MM.1S (cell line): ENCODE data around the gene ARAP2.

ENCODE experiments used
- DNase-seq: peaks from one replicate; pipeline ENCODE4 v3.0.0-alpha.2; 2015
- H2AFZ ChIP-seq: fragments of 300-600 bp; sonication (generic); 2 replicates; pipeline ENCODE4 v1.6.0; 2016; ENCODE audit warnings: antibody characterized with exemption, low read length
- H3F3A ChIP-seq: fragments of 300-600 bp; sonication (generic); 2 replicates; pipeline ENCODE4 v1.6.1; 2016; ENCODE audit warnings: mild to moderate bottlenecking, antibody characterized with exemption, low read length, moderate library complexity, mixed read lengths; ENCODE audit not compliant: insufficient read depth
- H3K27ac ChIP-seq: fragments of 300-600 bp; sonication (generic); 2 replicates; pipeline ENCODE4 v1.5.1; 2016; ENCODE audit warnings: mild to moderate bottlenecking, low read length
- H3K27me3 ChIP-seq: fragments of 300-600 bp; sonication (generic); replicated peaks from 2 replicates; pipeline ENCODE4 v1.6.0; 2016; ENCODE audit warnings: low read length; ENCODE audit not compliant: insufficient read depth
- H3K36me3 ChIP-seq: fragments of 300-600 bp; sonication (generic); replicated peaks from 2 replicates; pipeline ENCODE4 v1.6.1; 2016; ENCODE audit warnings: mild to moderate bottlenecking, low read length, mixed read lengths; ENCODE audit not compliant: insufficient read depth
- H3K4me1 ChIP-seq: fragments of 300-600 bp; sonication (generic); 2 replicates; pipeline ENCODE4 v1.6.1; 2016; ENCODE audit warnings: low read length, mixed read lengths
- H3K4me2 ChIP-seq: fragments of 300-600 bp; sonication (generic); 2 replicates; pipeline ENCODE4 v1.6.0; 2016; ENCODE audit warnings: low read depth, low read length
- H3K4me3 ChIP-seq: fragments of 300-600 bp; sonication (generic); 2 replicates; pipeline ENCODE4 v1.5.1; 2016; ENCODE audit warnings: low read length, mixed read lengths
- H3K79me2 ChIP-seq: fragments of 300-600 bp; sonication (generic); 2 replicates; pipeline ENCODE4 v1.6.1; 2016; ENCODE audit warnings: mixed run types, low read length, mixed read lengths
- H3K9ac ChIP-seq: fragments of 300-600 bp; sonication (generic); 2 replicates; pipeline ENCODE4 v1.6.1; 2016; ENCODE audit warnings: low read length, mixed read lengths
- H3K9me2 ChIP-seq: fragments of 300-600 bp; sonication (generic); replicated peaks from 2 replicates; pipeline ENCODE4 v1.6.1; 2016; ENCODE audit warnings: mild to moderate bottlenecking, low read length, mixed read lengths; ENCODE audit not compliant: insufficient read depth
- H3K9me3 ChIP-seq: fragments of 300-600 bp; sonication (generic); replicated peaks from 2 replicates; pipeline ENCODE4 v1.6.1; 2016; ENCODE audit warnings: mild to moderate bottlenecking, low read length, mixed read lengths; ENCODE audit not compliant: insufficient read depth
- H4K20me1 ChIP-seq: fragments of 300-600 bp; sonication (generic); 2 replicates; pipeline ENCODE4 v1.6.1; 2016; ENCODE audit warnings: mild to moderate bottlenecking, low read length, moderate library complexity, mixed read lengths; ENCODE audit not compliant: insufficient read depth
- EZH2 ChIP-seq: fragments of 300-600 bp; sonication (generic); optimal IDR thresholded peaks from 2 replicates; pipeline ENCODE3; 2017; ENCODE audit warnings: low read depth, mild to moderate bottlenecking, antibody characterized with exemption, low read length, mixed read lengths
- EZH2phosphoT487 ChIP-seq: fragments of 300-600 bp; sonication (generic); IDR thresholded peaks from 2 replicates; pipeline ENCODE4 v1.6.1; 2018; ENCODE audit warnings: antibody characterized with exemption, low read length
- TF ChIP-seq, protein P1 (sequence below): fragments of 300-600 bp; sonication (generic); IDR thresholded peaks from 2 replicates; pipeline ENCODE4 v1.5.1; 2016; ENCODE audit warnings: antibody characterized with exemption, low read length, mixed read lengths

ARAP2 gene

DNA sequence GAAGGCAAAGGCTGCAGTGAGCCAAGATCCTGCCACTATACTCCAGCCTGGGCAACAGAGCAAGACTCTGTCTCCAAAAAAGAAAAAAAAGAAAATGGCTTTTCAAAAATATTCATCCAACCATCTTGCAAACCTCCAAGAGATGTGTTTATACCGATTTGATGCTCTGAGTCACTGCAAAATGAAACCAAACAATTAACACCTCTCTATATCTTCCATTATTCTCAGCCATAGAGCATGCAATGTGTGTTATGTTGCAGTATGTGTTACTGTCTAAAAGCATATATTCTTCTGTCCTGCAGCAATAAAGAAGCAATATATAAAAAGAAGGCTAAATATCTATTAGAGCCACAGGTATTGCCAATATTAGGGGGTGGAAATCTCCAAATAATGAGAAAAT is 51.4 kb downstream of the ARAP2 start:
- Histone ChIP-seq H3K4me3 (no peak overlapping the region), H3K4me2 (no peak overlapping the region), H3K79me2 (no peaks in the 10 kb centered on the region), H3K9me2 (no peaks in the 10 kb centered on the region), H4K20me1 (no peaks in the 10 kb centered on the region), H3K36me3 (no peaks in the 10 kb centered on the region), H3K27me3 (no peaks in the 10 kb centered on the region), H3F3A (no peaks in the 10 kb centered on the region), H3K9ac (no peak overlapping the region), H3K9me3 (no peaks in the 10 kb centered on the region), H3K4me1 (peaks cover 17% of the 10 kb centered on the region; the same call in 1 of the 2 replicates), H3K27ac (no peak overlapping the region), H2AFZ (no peak overlapping the region)
- no peak for DNase-seq
- TF ChIP-seq, protein P1, sequence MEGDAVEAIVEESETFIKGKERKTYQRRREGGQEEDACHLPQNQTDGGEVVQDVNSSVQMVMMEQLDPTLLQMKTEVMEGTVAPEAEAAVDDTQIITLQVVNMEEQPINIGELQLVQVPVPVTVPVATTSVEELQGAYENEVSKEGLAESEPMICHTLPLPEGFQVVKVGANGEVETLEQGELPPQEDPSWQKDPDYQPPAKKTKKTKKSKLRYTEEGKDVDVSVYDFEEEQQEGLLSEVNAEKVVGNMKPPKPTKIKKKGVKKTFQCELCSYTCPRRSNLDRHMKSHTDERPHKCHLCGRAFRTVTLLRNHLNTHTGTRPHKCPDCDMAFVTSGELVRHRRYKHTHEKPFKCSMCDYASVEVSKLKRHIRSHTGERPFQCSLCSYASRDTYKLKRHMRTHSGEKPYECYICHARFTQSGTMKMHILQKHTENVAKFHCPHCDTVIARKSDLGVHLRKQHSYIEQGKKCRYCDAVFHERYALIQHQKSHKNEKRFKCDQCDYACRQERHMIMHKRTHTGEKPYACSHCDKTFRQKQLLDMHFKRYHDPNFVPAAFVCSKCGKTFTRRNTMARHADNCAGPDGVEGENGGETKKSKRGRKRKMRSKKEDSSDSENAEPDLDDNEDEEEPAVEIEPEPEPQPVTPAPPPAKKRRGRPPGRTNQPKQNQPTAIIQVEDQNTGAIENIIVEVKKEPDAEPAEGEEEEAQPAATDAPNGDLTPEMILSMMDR: no peak
- no peak for TF ChIP-seq EZH2phosphoT487
- no peak for TF ChIP-seq EZH2

DNA sequence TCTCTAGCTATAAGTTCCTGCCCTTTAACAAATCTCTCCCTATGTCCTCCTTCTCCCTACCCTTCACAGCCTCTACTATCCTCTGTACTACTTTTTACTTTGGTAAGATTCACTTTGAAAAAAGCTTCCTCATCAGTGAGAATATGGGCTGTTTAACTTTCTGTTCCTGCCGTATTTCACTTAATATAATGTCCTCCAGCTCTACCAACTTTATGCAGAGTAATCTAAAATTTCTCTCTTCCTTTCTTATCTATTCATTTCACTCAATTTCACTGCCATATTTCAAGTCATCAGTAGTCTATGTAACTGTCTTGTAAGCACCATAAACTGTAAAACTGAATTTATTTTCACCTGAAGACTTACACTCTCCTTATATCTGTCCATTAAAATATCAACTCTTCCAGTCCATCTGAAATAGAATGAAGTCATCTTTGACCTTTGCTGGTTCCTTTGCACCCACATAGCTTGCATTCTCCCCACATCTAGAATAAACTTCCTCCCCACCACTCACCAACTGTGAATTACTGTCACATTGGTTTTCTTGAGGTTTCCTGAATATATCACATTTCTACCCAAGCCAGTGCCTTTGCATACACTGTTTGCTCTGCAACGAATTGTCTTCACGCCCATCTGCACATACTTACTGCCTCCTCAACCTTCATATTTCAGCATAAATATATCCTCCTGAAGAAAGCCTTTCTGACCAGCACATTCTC is 54.6 kb downstream of the ARAP2 start:
- Histone ChIP-seq H3K9me3 (no peaks in the 10 kb centered on the region), H3K9ac (no peak overlapping the region), H3K36me3 (no peaks in the 10 kb centered on the region), H3K9me2 (no peaks in the 10 kb centered on the region), H3K79me2 (no peaks in the 10 kb centered on the region), H4K20me1 (no peaks in the 10 kb centered on the region), H3K27ac (no peak overlapping the region), H3K27me3 (no peaks in the 10 kb centered on the region), H3K4me1 (peaks cover 12% of the 10 kb centered on the region; the same call in 1 of the 2 replicates), H2AFZ (no peak overlapping the region), H3F3A (no peaks in the 10 kb centered on the region), H3K4me2 (peak overlapping the region; percentile 14; the same call in 1 of the 2 replicates), H3K4me3 (no peak overlapping the region)
- TF ChIP-seq EZH2phosphoT487 (no peak), EZH2 (no peak)
- TF ChIP-seq, protein P1: no peak
- peak; percentile 26 for DNase-seq

DNA sequence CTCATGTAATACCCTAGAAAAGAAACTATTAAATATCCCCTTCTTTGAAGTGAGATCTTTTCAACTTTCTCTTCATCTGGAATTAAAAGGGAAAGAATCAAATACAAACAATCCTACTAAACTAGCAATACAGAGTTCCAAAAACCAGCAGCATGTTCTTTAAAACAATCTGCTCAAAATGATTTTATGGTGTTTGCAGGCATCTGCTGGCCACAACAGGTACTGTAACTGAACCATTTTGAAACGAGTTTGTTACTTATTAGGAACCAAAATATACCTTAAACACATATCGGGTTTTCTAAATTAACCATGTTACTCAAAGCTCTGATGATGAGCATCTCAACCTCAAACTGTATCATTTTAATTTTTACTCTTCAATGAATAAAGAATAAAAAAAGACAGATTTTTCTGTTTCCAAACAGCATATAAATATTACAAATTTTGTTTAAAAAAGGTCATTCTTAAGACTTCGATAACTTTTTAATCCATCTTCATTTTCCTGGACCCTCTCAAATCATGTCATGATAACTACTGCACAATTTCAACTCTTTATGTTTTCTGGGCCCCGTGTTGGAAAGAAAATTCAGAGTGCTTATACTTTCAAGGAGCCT is 56.5 kb downstream of the ARAP2 start:
- H4K20me1 ChIP-seq: no peaks in the 10 kb centered on the region
- TF ChIP-seq EZH2: no peak
- TF ChIP-seq, protein P1: peak; percentile 51
- H3K79me2 ChIP-seq: no peaks in the 10 kb centered on the region
- H3K9me2 ChIP-seq: no peaks in the 10 kb centered on the region
- no peaks in the 10 kb centered on the region for H3K27me3 ChIP-seq
- DNase-seq: peak; percentile 23
- H3F3A ChIP-seq: no peaks in the 10 kb centered on the region
- H3K36me3 ChIP-seq: no peaks in the 10 kb centered on the region
- no peak overlapping the region for H3K9ac ChIP-seq
- H2AFZ ChIP-seq: no peak overlapping the region
- H3K4me2 ChIP-seq: no peak overlapping the region
- H3K27ac ChIP-seq: no peak overlapping the region
- H3K4me3 ChIP-seq: no peak overlapping the region
- H3K9me3 ChIP-seq: no peaks in the 10 kb centered on the region
- peaks cover 12% of the 10 kb centered on the region; the same call in 1 of the 2 replicates for H3K4me1 ChIP-seq
